ENCODE data around the gene METRNL. TPM values are rescaled to one million over a fixed set of nuclear protein-coding genes. Genes with fewer than 3 reads are reported as not detected.

Gene METRNL
- total RNA-seq, 1 donor: 140 TPM

GRCh38 chr17:83128306-83129240, 49.2 kb downstream of the METRNL start:
- no peak overlapping the region for H3K4me2 ChIP-seq (ENCODE audit: insufficient read depth, low read length)
- no peaks in the 10 kb centered on the region for H3K36me3 ChIP-seq (ENCODE audit: insufficient read depth, low read length)
- H3K27ac ChIP-seq (ENCODE audit: low read depth, low read length): no peak overlapping the region
- H3K4me3 ChIP-seq (ENCODE audit: insufficient read depth, low read length): no peak overlapping the region
- peak; percentile 73 for DNase-seq (ENCODE audit: insufficient read length, low spot score, missing footprints)
- no peaks in the 10 kb centered on the region for H3K9me3 ChIP-seq (ENCODE audit: low read depth, low read length)
- H3K79me2 ChIP-seq (ENCODE audit: insufficient read depth, low read length): no peaks in the 10 kb centered on the region
- peaks cover 6% of the 10 kb centered on the region for H3K4me1 ChIP-seq (ENCODE audit: insufficient read depth, low read length)
- peaks cover 28% of the 10 kb centered on the region for H3K27me3 ChIP-seq (ENCODE audit: insufficient read depth, low read length)
- no peak for TF ChIP-seq CTCF (IDR thresholded peaks at IDR 0.05; ENCODE audit: extremely low read depth, low read depth, low read length)
- peaks cover 2% of the 10 kb centered on the region for H4K20me1 ChIP-seq (ENCODE audit: insufficient read depth, low read length)
- no peak overlapping the region for H2AFZ ChIP-seq (ENCODE audit: low read length)

- Histone ChIP-seq H3K4me1 (ENCODE audit: insufficient read depth, low read length) (peaks cover 6% of the 10 kb centered on the region), H3K9me3 (ENCODE audit: low read depth, low read length) (no peaks in the 10 kb centered on the region), H3K36me3 (ENCODE audit: insufficient read depth, low read length) (no peaks in the 10 kb centered on the region), H3K27ac (ENCODE audit: low read depth, low read length) (no peak overlapping the region), H4K20me1 (ENCODE audit: insufficient read depth, low read length) (peaks cover 2% of the 10 kb centered on the region), H3K27me3 (ENCODE audit: insufficient read depth, low read length) (peaks cover 19% of the 10 kb centered on the region), H3K4me2 (ENCODE audit: insufficient read depth, low read length) (no peak overlapping the region), H3K79me2 (ENCODE audit: insufficient read depth, low read length) (no peaks in the 10 kb centered on the region), H3K4me3 (ENCODE audit: insufficient read depth, low read length) (no peak overlapping the region), H2AFZ (ENCODE audit: low read length) (no peak overlapping the region)
- DNase-seq (ENCODE audit: insufficient read length, low spot score, missing footprints): peak; percentile 37
- no peak for TF ChIP-seq CTCF (IDR thresholded peaks at IDR 0.05; ENCODE audit: extremely low read depth, low read depth, low read length)
Measured at GRCh38 chr17:83129676-83130075, 50.3 kb downstream of the METRNL start.

DNA sequence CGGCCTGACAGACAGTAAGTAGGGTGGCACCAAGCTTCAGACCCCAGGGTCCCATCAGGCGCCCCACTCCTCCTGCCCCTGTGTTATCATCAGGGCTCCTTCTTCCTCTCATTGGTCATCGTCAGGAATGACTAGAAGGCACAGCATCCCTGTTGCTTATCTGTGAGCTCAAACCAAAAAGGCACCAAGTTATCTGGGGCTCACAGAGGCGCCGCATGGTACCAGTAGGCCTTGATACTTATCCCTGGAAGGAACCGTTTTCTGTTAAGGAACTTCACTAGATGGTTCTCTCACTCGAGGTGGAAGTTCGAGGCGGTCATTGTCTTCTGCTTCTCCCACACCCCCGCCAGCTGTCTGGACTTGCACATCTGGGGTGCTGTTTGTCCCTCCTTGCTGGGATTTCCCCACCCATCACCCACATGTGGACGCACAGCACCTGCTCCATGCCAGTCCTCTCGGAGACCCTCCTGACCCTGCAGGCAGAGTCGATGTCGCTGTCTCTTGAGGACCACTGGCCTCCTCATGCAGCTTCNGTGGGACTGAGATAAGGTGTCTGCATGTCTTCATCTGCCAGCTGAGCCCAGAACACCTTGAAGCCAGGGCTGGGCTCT, 52.1 kb downstream of the METRNL start:
- DNase-seq (ENCODE audit: insufficient read length, low spot score, missing footprints): peak; percentile 42
- Histone ChIP-seq H4K20me1 (ENCODE audit: insufficient read depth, low read length) (no peaks in the 10 kb centered on the region), H3K36me3 (ENCODE audit: insufficient read depth, low read length) (no peaks in the 10 kb centered on the region), H2AFZ (ENCODE audit: low read length) (no peak overlapping the region), H3K27ac (ENCODE audit: low read depth, low read length) (no peak overlapping the region), H3K4me2 (ENCODE audit: insufficient read depth, low read length) (no peak overlapping the region), H3K4me3 (ENCODE audit: insufficient read depth, low read length) (no peak overlapping the region), H3K4me1 (ENCODE audit: insufficient read depth, low read length) (no peaks in the 10 kb centered on the region), H3K27me3 (ENCODE audit: insufficient read depth, low read length) (peaks cover under 1% of the 10 kb centered on the region), H3K9me3 (ENCODE audit: low read depth, low read length) (no peaks in the 10 kb centered on the region), H3K79me2 (ENCODE audit: insufficient read depth, low read length) (no peaks in the 10 kb centered on the region)
- no peak for TF ChIP-seq CTCF (IDR thresholded peaks at IDR 0.05; ENCODE audit: extremely low read depth, low read depth, low read length)

All from osteoblast (primary cell).